Fibroblast of the aortic adventitia (primary cell): Measurements from ENCODE around the gene MGAT5. TPM values are rescaled to one million over a fixed set of nuclear protein-coding genes. Genes with fewer than 3 reads are reported as not detected.

Source experiments
- DNase-seq: peaks from one replicate; pipeline ENCODE4 v3.0.0-alpha.2; 2010; ENCODE audit warnings: low read depth
- H3K4me3 ChIP-seq: 2 replicates; pipeline ENCODE4 v1.5.1; 2011; ENCODE audit warnings: low read depth, mild to moderate bottlenecking, control low read depth, low read length, moderate library complexity
- total RNA-seq: library from RNA; depleted of rRNA; stranded (reverse); fragments of >200 nt; gene quantifications from 2 replicates; pipeline ENCODE4 v1.2.3, GENCODE V29; 2012; ENCODE audit warnings: low replicate concordance
- TF ChIP-seq, protein P1 (sequence below): IDR thresholded peaks from 2 replicates; pipeline ENCODE4 v1.5.1; 2011; ENCODE audit warnings: mild to moderate bottlenecking, low read length, control low read depth, inconsistent platforms; ENCODE audit not compliant: insufficient read depth

The MGAT5 gene
- total RNA-seq, 1 donor, result 46.5 TPM

DNA sequence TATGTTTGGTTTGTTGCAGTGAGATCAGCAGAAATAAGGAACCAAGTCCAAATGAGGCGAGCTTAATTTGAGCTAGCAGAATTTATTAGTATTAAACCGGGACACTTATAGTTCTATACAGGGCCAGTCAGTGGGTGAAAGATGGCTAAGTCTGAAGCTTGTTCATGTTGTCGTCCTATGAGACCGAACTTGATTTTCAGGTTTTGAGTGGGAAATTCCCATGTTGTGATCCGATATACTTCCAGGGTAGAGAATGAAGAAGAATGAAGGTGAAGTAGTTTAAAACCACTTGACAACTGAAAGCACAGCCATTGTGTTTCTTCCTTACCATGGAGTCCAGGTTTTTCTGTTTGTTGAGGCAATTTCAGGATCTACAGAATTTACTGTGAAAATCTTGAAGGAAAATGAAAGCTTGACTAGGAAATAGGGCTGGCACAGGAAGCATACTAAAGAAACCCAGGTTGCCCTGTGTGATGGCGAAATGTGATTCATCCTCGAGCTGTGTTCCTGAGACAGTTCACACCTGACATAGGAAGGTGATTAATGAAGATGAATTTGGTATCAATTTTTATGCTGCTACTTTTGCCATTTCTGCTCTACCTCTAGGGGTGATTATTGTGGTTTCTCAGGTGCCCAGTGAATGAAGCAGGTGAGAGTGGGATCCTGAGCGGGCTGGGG lies 37.6 kb upstream of the MGAT5 start:
- H3K4me3 ChIP-seq, result no peak overlapping the region
- TF ChIP-seq, protein P1, sequence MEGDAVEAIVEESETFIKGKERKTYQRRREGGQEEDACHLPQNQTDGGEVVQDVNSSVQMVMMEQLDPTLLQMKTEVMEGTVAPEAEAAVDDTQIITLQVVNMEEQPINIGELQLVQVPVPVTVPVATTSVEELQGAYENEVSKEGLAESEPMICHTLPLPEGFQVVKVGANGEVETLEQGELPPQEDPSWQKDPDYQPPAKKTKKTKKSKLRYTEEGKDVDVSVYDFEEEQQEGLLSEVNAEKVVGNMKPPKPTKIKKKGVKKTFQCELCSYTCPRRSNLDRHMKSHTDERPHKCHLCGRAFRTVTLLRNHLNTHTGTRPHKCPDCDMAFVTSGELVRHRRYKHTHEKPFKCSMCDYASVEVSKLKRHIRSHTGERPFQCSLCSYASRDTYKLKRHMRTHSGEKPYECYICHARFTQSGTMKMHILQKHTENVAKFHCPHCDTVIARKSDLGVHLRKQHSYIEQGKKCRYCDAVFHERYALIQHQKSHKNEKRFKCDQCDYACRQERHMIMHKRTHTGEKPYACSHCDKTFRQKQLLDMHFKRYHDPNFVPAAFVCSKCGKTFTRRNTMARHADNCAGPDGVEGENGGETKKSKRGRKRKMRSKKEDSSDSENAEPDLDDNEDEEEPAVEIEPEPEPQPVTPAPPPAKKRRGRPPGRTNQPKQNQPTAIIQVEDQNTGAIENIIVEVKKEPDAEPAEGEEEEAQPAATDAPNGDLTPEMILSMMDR, result no peak
- no peak for DNase-seq

DNA sequence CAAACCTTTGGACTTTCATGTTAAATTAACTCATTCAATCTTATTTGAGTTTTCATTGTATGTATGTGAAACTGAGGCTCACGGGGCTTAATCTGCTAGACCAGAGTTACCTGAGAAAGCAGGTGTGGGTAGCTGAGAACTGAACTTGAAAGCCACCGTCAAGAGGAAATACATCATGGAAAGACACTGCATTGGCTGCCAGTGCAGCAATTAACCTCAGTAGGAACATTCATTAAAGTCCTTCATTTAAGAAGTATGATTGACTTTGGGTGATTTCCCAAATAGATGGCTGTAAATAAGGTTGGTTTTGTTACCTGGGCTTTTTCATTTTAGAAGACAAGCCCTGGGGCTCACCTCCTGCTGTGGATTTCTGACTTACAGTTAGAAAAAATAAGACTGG lies 36.5 kb upstream of the MGAT5 start:
- H3K4me3 ChIP-seq, result no peak overlapping the region
- TF ChIP-seq, protein P1, result no peak
- DNase-seq, result no peak

DNA sequence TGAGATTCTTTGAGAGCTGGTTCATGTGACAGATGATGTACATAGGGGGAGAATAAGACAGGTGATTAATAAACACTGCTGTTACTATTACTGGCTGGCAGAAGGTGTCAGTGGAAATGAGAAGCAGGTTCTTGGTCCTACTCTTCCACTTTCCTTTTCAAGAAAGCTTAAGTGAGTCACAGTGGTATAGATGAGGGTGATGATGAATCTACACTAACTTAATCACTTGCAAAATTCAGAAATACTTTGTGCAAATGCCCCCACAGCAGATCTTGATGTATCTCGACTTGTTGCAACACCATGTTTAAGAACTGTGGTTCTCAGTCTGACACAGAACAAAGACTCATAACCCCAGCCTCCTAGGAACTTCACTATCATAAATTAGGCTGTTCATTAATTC lies 35.9 kb upstream of the MGAT5 start:
- no peak for DNase-seq
- H3K4me3 ChIP-seq, result no peak overlapping the region

DNA sequence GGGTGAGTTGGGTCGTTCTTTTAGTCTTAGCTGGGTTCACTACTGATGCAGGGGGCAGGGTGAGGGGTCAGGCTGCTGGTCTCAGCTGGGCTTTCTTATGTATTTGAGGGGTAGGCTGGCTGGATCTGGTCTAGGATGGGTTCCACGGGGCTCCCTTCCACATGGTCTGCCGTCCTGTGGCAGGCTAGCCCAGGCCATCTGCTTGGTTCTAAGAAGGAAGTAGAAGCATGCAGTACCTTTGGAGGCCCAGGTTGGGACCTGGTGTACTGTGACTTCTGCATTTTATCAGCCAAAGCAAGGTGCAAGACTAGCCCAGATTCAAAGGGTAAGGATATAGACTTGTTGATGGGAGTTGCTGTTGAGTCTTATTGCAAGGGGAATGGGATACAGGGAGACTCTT lies 35.5 kb upstream of the MGAT5 start:
- no peak for DNase-seq
- TF ChIP-seq, protein P1, result no peak
- H3K4me3 ChIP-seq, result no peak overlapping the region

More for the DNA sequence above, 35.9 kb upstream of the MGAT5 start:
- TF ChIP-seq, protein P1, result no peak

DNA sequence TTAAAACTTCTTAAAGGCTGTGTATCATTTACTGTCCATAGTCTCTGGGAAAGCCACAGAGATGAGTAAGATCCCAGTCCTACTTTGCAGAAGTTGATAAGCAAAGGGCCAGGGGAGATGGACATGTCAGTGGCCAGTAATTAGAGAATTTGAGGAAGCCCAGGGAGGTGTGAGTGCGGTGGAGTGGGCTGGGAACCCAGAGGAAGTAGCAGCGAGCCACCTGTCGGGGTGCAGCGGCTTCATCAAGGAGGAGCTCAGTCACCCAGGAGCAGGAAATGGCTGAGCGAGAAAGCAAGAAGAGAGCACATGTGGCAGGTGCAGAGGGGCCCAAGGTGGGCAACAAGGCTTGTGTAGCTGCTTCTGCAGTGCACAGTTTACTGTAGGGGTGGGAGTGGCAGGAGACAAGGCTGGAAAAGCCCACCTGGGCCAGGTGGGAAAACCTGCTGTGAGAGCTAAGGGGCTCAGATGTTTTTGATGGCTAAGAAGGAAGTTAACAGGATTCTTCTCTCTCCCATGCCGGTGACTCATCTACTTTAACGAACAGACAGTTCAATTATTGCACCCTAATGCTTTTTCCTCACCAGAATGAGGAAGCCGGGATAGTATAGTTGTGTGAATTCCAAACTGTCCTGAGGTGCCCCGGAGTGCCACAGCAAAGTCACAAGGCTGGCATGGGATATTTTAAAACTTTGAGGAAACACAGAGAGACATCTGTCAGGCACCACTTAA lies 34.8 kb upstream of the MGAT5 start:
- TF ChIP-seq, protein P1, result no peak
- H3K4me3 ChIP-seq, result no peak overlapping the region
- DNase-seq, result no peak

DNA sequence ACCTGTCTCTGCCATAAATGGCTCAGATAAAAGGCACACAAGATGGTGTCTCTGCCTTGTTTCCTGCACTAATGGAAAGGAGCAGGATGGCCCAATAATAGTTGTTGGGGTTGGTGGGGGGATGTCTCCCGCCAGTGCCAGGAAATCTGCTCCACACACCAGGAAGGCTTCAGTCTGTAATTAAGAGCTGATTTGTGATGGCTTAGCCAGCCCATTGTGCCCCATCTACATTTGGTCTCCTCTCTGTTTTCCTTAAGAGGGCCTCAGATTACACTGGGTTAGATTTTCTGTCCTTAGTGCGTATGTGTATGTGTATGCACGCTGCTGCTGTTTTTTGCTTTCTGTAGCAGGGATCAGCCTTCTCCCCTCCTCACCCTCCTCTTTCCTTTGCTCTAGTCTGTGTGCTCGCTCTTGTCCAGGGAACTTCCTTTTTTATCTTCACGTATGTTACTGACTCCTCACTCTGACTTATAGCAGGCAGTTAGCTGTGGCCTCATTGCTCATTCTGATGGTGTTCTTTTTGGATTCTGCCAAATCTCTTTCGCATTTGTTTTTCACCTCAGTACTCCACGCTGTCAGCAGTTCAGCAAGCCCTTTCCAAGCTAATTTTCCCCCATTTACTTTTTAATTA lies 33.4 kb upstream of the MGAT5 start:
- DNase-seq, result no peak
- TF ChIP-seq, protein P1, result no peak
- no peak overlapping the region for H3K4me3 ChIP-seq
